Measurements from ENCODE around the gene DCD. TPM values are rescaled to one million over a fixed set of nuclear protein-coding genes. Genes with fewer than 3 reads are reported as not detected.

The DCD gene
- total and polyA plus RNA-seq, 2 of the 8 experiments (the other 6 are each of a cell fraction or from before 2014, with no cell fraction given): not detected

- peaks cover 16 to 17% of the 10 kb centered on the region in 2 experiments for H3K9me3 ChIP-seq (ENCODE audit: insufficient read depth in 2 of 2, low read depth in 1 of 2, low read length in 1 of 2)
- no peaks in the 10 kb centered on the region for H4K20me1 ChIP-seq (replicated peaks in 1 of 2; ENCODE audit: control insufficient read depth in 1 of 2, insufficient read depth in 2 of 2, low read length in 2 of 2)
- H2BK12ac ChIP-seq (ENCODE audit: low read depth, low read length): no peak overlapping the region
- peaks cover 0 to 3% (median 0%) of the 10 kb centered on the region in 4 experiments; a peak in 2 of 7 replicates for H3K4me1 ChIP-seq (replicated peaks in 1 of 4; ENCODE audit: control insufficient read depth in 3 of 4, insufficient read depth in 4 of 4, low read length in 3 of 4)
- H2AK5ac ChIP-seq (ENCODE audit: low read depth, low read length): no peak overlapping the region
- no peak overlapping the region for H2BK120ac ChIP-seq (replicated peaks; ENCODE audit: low read depth, low read length)
- no peaks in the 10 kb centered on the region for H3K27me3 ChIP-seq (replicated peaks in 1 of 4; ENCODE audit: control insufficient read depth in 3 of 4, extremely low read depth in 1 of 4, insufficient read depth in 3 of 4, low read length in 3 of 4)
- H3K14ac ChIP-seq (ENCODE audit: insufficient read length): no peak overlapping the region
- WGBS, 2 experiments (ENCODE audit: extremely low coverage in 1 of 2, insufficient coverage in 1 of 2, insufficient read length in 1 of 2, insufficient replicate concordance in 2 of 2, low coverage in 1 of 2, low lambda C conversion rate in 2 of 2, missing lambda C conversion rate in 1 of 2): 92% methylated on average over 5 of the region's 5 CpGs; no CpG with 5 or more reads in 1 of the 2 experiments
- H2BK20ac ChIP-seq (ENCODE audit: low read length): no peak overlapping the region
- H4K91ac ChIP-seq (replicated peaks; ENCODE audit: insufficient read length, low read length): no peak overlapping the region
- TF ChIP-seq ASH2L (IDR thresholded peaks at IDR 0.05; ENCODE audit: low read length): no peak
- TF ChIP-seq SP4 (IDR thresholded peaks at IDR 0.05; ENCODE audit: low read length): no peak
- TF ChIP-seq FOSL1 (IDR thresholded peaks at IDR 0.05; ENCODE audit: insufficient read depth, low read depth, low read length): no peak
- no peak for TF ChIP-seq GABPA (IDR thresholded peaks at IDR 0.05; ENCODE audit: borderline replicate concordance, insufficient read depth, low read length)
- TF ChIP-seq CBX5 (IDR thresholded peaks at IDR 0.05; ENCODE audit: low read depth, low read length): no peak
- TF ChIP-seq PHF8 (conservative IDR thresholded peaks at IDR 0.05; ENCODE audit: low read depth, low read length): no peak
- no peak for TF ChIP-seq KDM5A (IDR thresholded peaks at IDR 0.05; ENCODE audit: low read length)
- no peak for TF ChIP-seq SIN3A (conservative IDR thresholded peaks at IDR 0.05 in 1 of 2, IDR thresholded peaks at IDR 0.05 in 1 of 2; ENCODE audit: low read depth in 1 of 2, low read length in 2 of 2)
- TF ChIP-seq, protein P1, sequence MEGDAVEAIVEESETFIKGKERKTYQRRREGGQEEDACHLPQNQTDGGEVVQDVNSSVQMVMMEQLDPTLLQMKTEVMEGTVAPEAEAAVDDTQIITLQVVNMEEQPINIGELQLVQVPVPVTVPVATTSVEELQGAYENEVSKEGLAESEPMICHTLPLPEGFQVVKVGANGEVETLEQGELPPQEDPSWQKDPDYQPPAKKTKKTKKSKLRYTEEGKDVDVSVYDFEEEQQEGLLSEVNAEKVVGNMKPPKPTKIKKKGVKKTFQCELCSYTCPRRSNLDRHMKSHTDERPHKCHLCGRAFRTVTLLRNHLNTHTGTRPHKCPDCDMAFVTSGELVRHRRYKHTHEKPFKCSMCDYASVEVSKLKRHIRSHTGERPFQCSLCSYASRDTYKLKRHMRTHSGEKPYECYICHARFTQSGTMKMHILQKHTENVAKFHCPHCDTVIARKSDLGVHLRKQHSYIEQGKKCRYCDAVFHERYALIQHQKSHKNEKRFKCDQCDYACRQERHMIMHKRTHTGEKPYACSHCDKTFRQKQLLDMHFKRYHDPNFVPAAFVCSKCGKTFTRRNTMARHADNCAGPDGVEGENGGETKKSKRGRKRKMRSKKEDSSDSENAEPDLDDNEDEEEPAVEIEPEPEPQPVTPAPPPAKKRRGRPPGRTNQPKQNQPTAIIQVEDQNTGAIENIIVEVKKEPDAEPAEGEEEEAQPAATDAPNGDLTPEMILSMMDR (IDR thresholded peaks at IDR 0.05; ENCODE audit: control extremely low read depth in 1 of 3, insufficient read depth in 1 of 3, low read depth in 1 of 3, low read length in 3 of 3): no peak
- TF ChIP-seq, protein P2, sequence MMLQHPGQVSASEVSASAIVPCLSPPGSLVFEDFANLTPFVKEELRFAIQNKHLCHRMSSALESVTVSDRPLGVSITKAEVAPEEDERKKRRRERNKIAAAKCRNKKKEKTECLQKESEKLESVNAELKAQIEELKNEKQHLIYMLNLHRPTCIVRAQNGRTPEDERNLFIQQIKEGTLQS (IDR thresholded peaks at IDR 0.05; ENCODE audit: insufficient read depth, low read depth, low read length): no peak
- H3K4me3 ChIP-seq (ENCODE audit: extremely low read depth in 1 of 4, insufficient read depth in 2 of 4, low read depth in 3 of 4, low read length in 4 of 4): no peak overlapping the region
- H2AFZ ChIP-seq (ENCODE audit: low read length): no peak overlapping the region
- H3K79me1 ChIP-seq (ENCODE audit: low read depth, low read length): no peaks in the 10 kb centered on the region
- DNase-seq (ENCODE audit: low read depth in 1 of 2, low spot score in 2 of 2) (no peak), FAIRE-seq (no peak)
- H3K79me2 ChIP-seq (ENCODE audit: control insufficient read depth in 1 of 2, insufficient read depth in 2 of 2, low read length in 2 of 2): no peaks in the 10 kb centered on the region
- no peak overlapping the region for H3K4me2 ChIP-seq (ENCODE audit: insufficient read depth in 1 of 2, low read depth in 2 of 2, low read length in 2 of 2)
- H3K36me3 ChIP-seq (ENCODE audit: control insufficient read depth in 2 of 4, insufficient read depth in 4 of 4, low read length in 3 of 4): no peaks in the 10 kb centered on the region
- no peak overlapping the region for H3K23ac ChIP-seq (ENCODE audit: insufficient read length)
- CTCF ChIA-PET (ENCODE audit: partially characterized antibody): interaction anchor here (0.8 to 4.2 kb wide), 15 partner anchors 8 to 88 kb away, joined by 3 to 22 read pairs (median 4); no protein-coding TSS in a partner anchor
- H3K27ac ChIP-seq (ENCODE audit: low read depth, low read length): no peak overlapping the region
- H4K5ac ChIP-seq (ENCODE audit: insufficient read length, low read depth, low read length): no peak overlapping the region
- POLR2A ChIA-PET (ENCODE audit: partially characterized antibody): no interaction called here
- H4K8ac ChIP-seq (ENCODE audit: extremely low read depth, insufficient read depth, low read length): no peak overlapping the region
- no peak overlapping the region for H3K9ac ChIP-seq (replicated peaks in 1 of 4; ENCODE audit: extremely low read depth in 1 of 4, low read depth in 3 of 4, low read length in 3 of 4)
- H2BK5ac ChIP-seq (ENCODE audit: low read depth, low read length): no peak overlapping the region
- H3K23me2 ChIP-seq (ENCODE audit: low read depth, low read length): no peaks in the 10 kb centered on the region
- no peak overlapping the region for H3K56ac ChIP-seq (replicated peaks; ENCODE audit: insufficient read length, low read depth, low read length)
- no peak overlapping the region for H3K4ac ChIP-seq (replicated peaks; ENCODE audit: insufficient read length, low read depth, low read length)
- no peak overlapping the region for H2BK15ac ChIP-seq (ENCODE audit: low read length)
- H3K18ac ChIP-seq (ENCODE audit: extremely low read depth, low read length): no peak overlapping the region
Observed at GRCh38 chr12:54631551-54631950, 16.6 kb downstream of the DCD start.
